Neural cell (in vitro differentiated cells): ENCODE results near the gene PREPL. TPM values are rescaled to one million over a fixed set of nuclear protein-coding genes. Genes with fewer than 3 reads are reported as not detected.

Source experiments
- H2AFZ ChIP-seq: fragments of 200-600, 300-800 bp; sonication (generic), shearing (Covaris generic); 2 replicates; pipeline ENCODE4 v1.6.0; 2014; ENCODE audit warnings: low read depth, mild to moderate bottlenecking, antibody characterized with exemption, low read length, moderate library complexity
- H3F3A ChIP-seq: fragments of 200-600 bp; shearing (Covaris generic); 2 replicates; pipeline ENCODE4 v1.6.1; 2016; ENCODE audit warnings: mild to moderate bottlenecking, moderate library complexity, mixed read lengths, antibody characterized with exemption, low read length; ENCODE audit not compliant: insufficient read depth, poor library complexity, severe bottlenecking
- H3K27ac ChIP-seq: fragments of 200-600, 300-800 bp; sonication (generic), shearing (Covaris generic); 2 replicates; pipeline ENCODE4 v1.5.1; 2014; ENCODE audit warnings: mild to moderate bottlenecking, low read length, moderate library complexity
- H3K27me3 ChIP-seq: fragments of 300-800, 200-600 bp; sonication (generic), shearing (Covaris generic); 2 replicates; pipeline ENCODE4 v1.6.0; 2014; ENCODE audit warnings: mild to moderate bottlenecking, low read depth, low read length, moderate library complexity; ENCODE audit not compliant: insufficient read depth
- H3K36me3 ChIP-seq: fragments of 300-800, 200-600 bp; sonication (generic), shearing (Covaris generic); 2 replicates; pipeline ENCODE4 v1.5.1; 2014; ENCODE audit warnings: mild to moderate bottlenecking, antibody characterized with exemption, low read length, moderate library complexity; ENCODE audit not compliant: insufficient read depth
- H3K4me2 ChIP-seq: fragments of 300-800, 200-600 bp; sonication (generic), shearing (Covaris generic); 2 replicates; pipeline ENCODE4 v1.6.0; 2014; ENCODE audit warnings: mild to moderate bottlenecking, low read length
- H3K4me3 ChIP-seq: fragments of 300-800, 200-600 bp; sonication (generic), shearing (Covaris generic); 2 replicates; pipeline ENCODE4 v1.5.1; 2014; ENCODE audit warnings: mild to moderate bottlenecking, low read length, moderate library complexity
- H3K79me2 ChIP-seq: fragments of 200-600 bp; shearing (Covaris generic); replicated peaks from 2 replicates; pipeline ENCODE4 v1.6.0; 2014; ENCODE audit warnings: mild to moderate bottlenecking, low read length, moderate library complexity; ENCODE audit not compliant: insufficient read depth
- H3K9ac ChIP-seq: fragments of 300-800, 200-600 bp; sonication (generic), shearing (Covaris generic); 2 replicates; pipeline ENCODE4 v1.6.1; 2016; ENCODE audit warnings: mild to moderate bottlenecking, low read length, mixed read lengths
- H3K9me2 ChIP-seq: fragments of 200-600 bp; shearing (Covaris generic); 2 replicates; pipeline ENCODE4 v1.6.1; 2016; ENCODE audit warnings: mild to moderate bottlenecking, low read length, mixed read lengths; ENCODE audit not compliant: insufficient read depth
- H3K9me3 ChIP-seq: fragments of 200-600, 300-800 bp; sonication (generic), shearing (Covaris generic); 2 replicates; pipeline ENCODE4 v1.6.1; 2016; ENCODE audit warnings: mild to moderate bottlenecking, mixed run types, low read length, moderate library complexity, mixed read lengths
- H4K20me1 ChIP-seq: fragments of 200-600 bp; shearing (Covaris generic); 2 replicates; pipeline ENCODE4 v1.6.1; 2016; ENCODE audit warnings: mild to moderate bottlenecking, mixed run types; ENCODE audit not compliant: insufficient read depth
- CTCF ChIP-seq: fragments of 450-650 bp; IDR thresholded peaks from 2 replicates; pipeline ENCODE4 v1.5.1; 2014; ENCODE audit warnings: antibody characterized with exemption, mild to moderate bottlenecking, moderate library complexity; ENCODE audit not compliant: poor library complexity, severe bottlenecking
- EP300 ChIP-seq: fragments of 450-650 bp; conservative IDR thresholded peaks from 2 replicates; pipeline ENCODE4 v1.6.1; 2014; ENCODE audit warnings: antibody characterized with exemption, mild to moderate bottlenecking, moderate library complexity; ENCODE audit not compliant: poor library complexity, severe bottlenecking
- EZH2 ChIP-seq: fragments of 200-600, 300-800 bp; shearing (Covaris generic), sonication (generic); IDR thresholded peaks from 2 replicates; pipeline ENCODE4 v1.6.1; 2014; ENCODE audit warnings: antibody characterized with exemption, low read length, borderline replicate concordance, mild to moderate bottlenecking; ENCODE audit not compliant: insufficient read depth, poor library complexity, severe bottlenecking
- MXI1 ChIP-seq: fragments of 450-650 bp; conservative IDR thresholded peaks from 2 replicates; pipeline ENCODE4 v1.6.1; 2014; ENCODE audit warnings: antibody characterized with exemption, mild to moderate bottlenecking; ENCODE audit not compliant: poor library complexity, severe bottlenecking
- POLR2AphosphoS5 ChIP-seq: IDR thresholded peaks from 2 replicates; pipeline ENCODE4 v1.6.1; 2012
- RAD21 ChIP-seq: fragments of 450-650 bp; conservative IDR thresholded peaks from 2 replicates; pipeline ENCODE4 v1.6.1; 2014; ENCODE audit warnings: antibody characterized with exemption, mild to moderate bottlenecking, moderate library complexity
- REST ChIP-seq: IDR thresholded peaks from 2 replicates; pipeline ENCODE4 v1.6.1; 2012; ENCODE audit warnings: borderline replicate concordance
- SMC3 ChIP-seq: fragments of 450-650 bp; conservative IDR thresholded peaks from 2 replicates; pipeline ENCODE4 v1.6.1; 2014; ENCODE audit warnings: antibody characterized with exemption, mild to moderate bottlenecking, moderate library complexity; ENCODE audit not compliant: poor library complexity
- TAF1 ChIP-seq: IDR thresholded peaks from 2 replicates; pipeline ENCODE4 v1.6.1; 2012; ENCODE audit warnings: low read depth
- polyA plus RNA-seq: library from polyadenylated mRNA; depleted of rRNA; stranded (reverse); fragments of >200 nt; gene quantifications from 2 replicates; pipeline ENCODE4 v1.2.3, GENCODE V29; 2014

The PREPL gene
- polyA plus RNA-seq, 1 donor from 2014 or later, result 236 TPM

- Histone ChIP-seq H3F3A (no peaks in the 10 kb centered on the region), H3K36me3 (no peaks in the 10 kb centered on the region), H3K9me3 (no peaks in the 10 kb centered on the region), H3K79me2 (peaks cover 28% of the 10 kb centered on the region), H3K27me3 (no peaks in the 10 kb centered on the region), H3K4me2 (no peak overlapping the region), H3K27ac (no peak overlapping the region), H2AFZ (no peak overlapping the region), H4K20me1 (peaks cover 3% of the 10 kb centered on the region), H3K9ac (no peak overlapping the region), H3K4me3 (no peak overlapping the region), H3K9me2 (no peaks in the 10 kb centered on the region)
- TF ChIP-seq EP300 (no peak), CTCF (no peak)
Observed at GRCh38 chr2:44352510-44352909, 8.8 kb downstream of the PREPL start.

GRCh38 chr2:44351676-44352075 lies 9.6 kb downstream of the PREPL start:
- Histone ChIP-seq H3K9me2 (no peaks in the 10 kb centered on the region), H3K4me3 (no peak overlapping the region), H4K20me1 (no peaks in the 10 kb centered on the region), H3F3A (no peaks in the 10 kb centered on the region), H3K9ac (no peak overlapping the region), H3K9me3 (no peaks in the 10 kb centered on the region), H3K27me3 (no peaks in the 10 kb centered on the region), H3K27ac (no peak overlapping the region), H3K4me2 (no peak overlapping the region), H2AFZ (no peak overlapping the region), H3K79me2 (peaks cover 21% of the 10 kb centered on the region), H3K36me3 (no peaks in the 10 kb centered on the region)
- TF ChIP-seq SMC3 (no peak), TAF1 (no peak), RAD21 (no peak), MXI1 (no peak), EP300 (no peak)

- H3K27ac ChIP-seq, result no peak overlapping the region
- H3K9me3 ChIP-seq, result no peaks in the 10 kb centered on the region
- H3K4me2 ChIP-seq, result no peak overlapping the region
- no peak overlapping the region for H2AFZ ChIP-seq
- H3K9ac ChIP-seq, result no peak overlapping the region
- H3K27me3 ChIP-seq, result no peaks in the 10 kb centered on the region
- H3K79me2 ChIP-seq, result peaks cover 20% of the 10 kb centered on the region
- TF ChIP-seq RAD21, result no peak
- no peak for TF ChIP-seq MXI1
- TF ChIP-seq POLR2AphosphoS5, result no peak
- no peak for TF ChIP-seq EZH2
- no peak for TF ChIP-seq CTCF
- TF ChIP-seq EP300, result no peak
- TF ChIP-seq SMC3, result no peak
- no peak for TF ChIP-seq REST
- TF ChIP-seq TAF1, result no peak
- H3K9me2 ChIP-seq, result no peaks in the 10 kb centered on the region
- no peaks in the 10 kb centered on the region for H4K20me1 ChIP-seq
- H3F3A ChIP-seq, result no peaks in the 10 kb centered on the region
- H3K36me3 ChIP-seq, result no peaks in the 10 kb centered on the region
- no peak overlapping the region for H3K4me3 ChIP-seq
Observed at GRCh38 chr2:44351088-44351487, 10.2 kb downstream of the PREPL start.
